HG02943 (cell line): ENCODE data around the gene DDAH1.

Experiments
- ATAC-seq: cut with Tn5 transposase; IDR thresholded peaks from one replicate; pipeline ENCODE4 v1.9.1; 2021; ENCODE audit warnings: mild to moderate bottlenecking, low read depth, moderate library complexity; ENCODE audit not compliant: unreplicated experiment

Gene DDAH1

GRCh38 chr1:85279458-85280080 lies 185.4 kb downstream of the DDAH1 start:
- no peak for ATAC-seq

GRCh38 chr1:85278853-85279314 lies 186.1 kb downstream of the DDAH1 start:
- ATAC-seq, result no peak

DNA sequence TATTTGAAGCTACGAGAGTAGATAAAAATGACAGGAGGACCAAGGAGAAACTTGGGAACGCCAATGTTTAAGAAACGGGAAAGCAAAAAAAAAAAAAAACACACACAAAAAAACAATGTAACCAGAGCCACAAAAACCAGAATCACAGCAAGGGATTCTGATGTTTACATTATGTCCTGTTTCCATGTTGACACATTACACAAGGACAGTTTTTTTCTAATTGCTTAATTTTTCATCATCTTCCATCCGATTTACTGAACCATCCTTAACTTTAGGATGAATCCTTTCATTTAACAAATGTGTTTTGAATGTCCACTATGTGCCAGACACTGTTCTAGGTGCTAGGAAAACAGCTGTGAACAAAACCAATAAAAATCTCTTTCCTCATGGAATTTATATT lies 187.2 kb downstream of the DDAH1 start:
- ATAC-seq, result no peak

- ATAC-seq, result no peak
These were observed 187.8 kb downstream of the DDAH1 start for GRCh38 chr1:85276978-85277639.

GRCh38 chr1:85276215-85276977 lies 188.6 kb downstream of the DDAH1 start, which contains the start of gene BCL10:
Gene BCL10, minus strand, starts transcription at chr1:85276632. Its CDS starts 280 bp downstream, at chr1:85276352.
- peak; percentile 96 for ATAC-seq

DNA sequence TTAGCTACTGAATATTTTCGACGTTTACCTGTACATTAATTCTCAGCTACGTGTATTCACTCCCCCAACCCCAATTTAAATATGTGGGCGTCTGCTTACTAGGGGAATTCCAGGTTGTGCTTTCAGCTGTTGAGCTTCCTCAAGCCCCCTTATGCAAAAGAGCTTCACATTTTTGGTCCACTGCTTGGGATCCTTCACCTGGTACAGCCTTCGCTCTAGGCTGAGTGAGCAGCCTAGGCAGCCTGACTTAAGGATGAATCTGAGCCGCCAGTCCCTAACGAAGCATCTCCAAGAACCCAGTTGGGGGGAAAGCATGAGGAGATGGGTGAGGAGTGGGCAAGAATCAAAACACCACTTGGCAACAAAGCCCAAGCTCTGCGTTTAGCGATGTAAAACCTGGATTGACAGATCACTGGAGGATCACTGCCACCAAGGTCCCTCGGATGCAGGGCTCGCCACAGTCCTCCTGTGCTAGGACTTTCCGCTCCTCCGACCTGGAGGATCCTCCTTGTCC lies 189.2 kb downstream of the DDAH1 start:
- no peak for ATAC-seq

DNA sequence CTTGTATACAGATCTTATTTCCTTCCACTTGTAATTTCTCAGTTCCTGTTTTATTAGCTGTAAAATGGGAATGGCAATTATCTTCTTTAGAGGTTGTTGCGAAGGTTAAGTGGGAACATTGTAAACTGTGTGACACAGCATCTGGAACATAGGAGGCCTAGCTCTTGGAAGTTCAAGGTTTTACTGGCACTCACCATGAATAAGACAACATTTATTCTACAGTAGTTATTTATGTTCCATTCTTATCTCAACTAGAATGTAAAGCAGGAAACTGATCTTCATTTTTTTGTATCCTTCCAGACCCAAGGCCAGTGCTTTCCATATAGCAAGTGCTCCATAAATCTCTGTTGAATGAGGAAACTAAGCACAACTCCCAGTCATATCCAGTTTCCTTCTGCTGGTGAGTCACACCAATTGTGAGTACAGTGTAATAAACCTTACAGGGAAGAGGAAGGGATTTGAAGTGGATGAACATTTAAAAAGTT lies 189.9 kb downstream of the DDAH1 start:
- no peak for ATAC-seq

- no peak for ATAC-seq
These were observed 191.6 kb downstream of the DDAH1 start for GRCh38 chr1:85273397-85273796.

- ATAC-seq, result no peak
These were observed 196.0 kb downstream of the DDAH1 start for GRCh38 chr1:85268801-85269585.
